HL-60 (cell line): ENCODE data around the gene OTUB1.

Experiments
- DNase-seq, 2 experiments: peaks; one replicate each; pipeline ENCODE4 v3.0.0-alpha.2; 2010 to 2020; ENCODE audit warnings: low read depth in 1 of 2, low spot score in 1 of 2
- H3K27ac ChIP-seq: fragments of 250-450 bp; sonication (Bioruptor Pico); replicated peaks from 2 replicates; pipeline ENCODE4 v1.5.1; 2020; ENCODE audit warnings: mild to moderate bottlenecking, moderate library complexity
- H3K27me3 ChIP-seq: fragments of 250-450 bp; sonication (Bioruptor Pico); 2 replicates; pipeline ENCODE4 v1.5.1; 2021; ENCODE audit warnings: mild to moderate bottlenecking, moderate library complexity; ENCODE audit not compliant: insufficient read depth, poor library complexity, severe bottlenecking
- H3K4me3 ChIP-seq: replicated peaks from 2 replicates; pipeline ENCODE4 v1.5.1; 2011; ENCODE audit warnings: mild to moderate bottlenecking, control low read depth, low read length; ENCODE audit not compliant: insufficient read depth
- CTCF ChIP-seq: IDR thresholded peaks from one replicate; pipeline ENCODE4 v1.5.1; 2011; ENCODE audit warnings: low read length, control low read depth, inconsistent platforms; ENCODE audit not compliant: insufficient read depth
- GABPA ChIP-seq: IDR thresholded peaks from 2 replicates; pipeline ENCODE4 v1.6.1; 2012; ENCODE audit warnings: low read depth
- POLR2AphosphoS5 ChIP-seq: IDR thresholded peaks from 2 replicates; pipeline ENCODE4 v1.6.1; 2012; ENCODE audit warnings: low read depth
- SPI1 ChIP-seq: IDR thresholded peaks from 2 replicates; pipeline ENCODE4 v1.6.1; 2012; ENCODE audit warnings: low read depth, mild to moderate bottlenecking, borderline replicate concordance
- TF ChIP-seq, protein P1 (sequence below): IDR thresholded peaks from 2 replicates; pipeline ENCODE4 v1.6.1; 2012; ENCODE audit warnings: low read depth; ENCODE audit not compliant: insufficient replicate concordance

OTUB1 gene

DNA sequence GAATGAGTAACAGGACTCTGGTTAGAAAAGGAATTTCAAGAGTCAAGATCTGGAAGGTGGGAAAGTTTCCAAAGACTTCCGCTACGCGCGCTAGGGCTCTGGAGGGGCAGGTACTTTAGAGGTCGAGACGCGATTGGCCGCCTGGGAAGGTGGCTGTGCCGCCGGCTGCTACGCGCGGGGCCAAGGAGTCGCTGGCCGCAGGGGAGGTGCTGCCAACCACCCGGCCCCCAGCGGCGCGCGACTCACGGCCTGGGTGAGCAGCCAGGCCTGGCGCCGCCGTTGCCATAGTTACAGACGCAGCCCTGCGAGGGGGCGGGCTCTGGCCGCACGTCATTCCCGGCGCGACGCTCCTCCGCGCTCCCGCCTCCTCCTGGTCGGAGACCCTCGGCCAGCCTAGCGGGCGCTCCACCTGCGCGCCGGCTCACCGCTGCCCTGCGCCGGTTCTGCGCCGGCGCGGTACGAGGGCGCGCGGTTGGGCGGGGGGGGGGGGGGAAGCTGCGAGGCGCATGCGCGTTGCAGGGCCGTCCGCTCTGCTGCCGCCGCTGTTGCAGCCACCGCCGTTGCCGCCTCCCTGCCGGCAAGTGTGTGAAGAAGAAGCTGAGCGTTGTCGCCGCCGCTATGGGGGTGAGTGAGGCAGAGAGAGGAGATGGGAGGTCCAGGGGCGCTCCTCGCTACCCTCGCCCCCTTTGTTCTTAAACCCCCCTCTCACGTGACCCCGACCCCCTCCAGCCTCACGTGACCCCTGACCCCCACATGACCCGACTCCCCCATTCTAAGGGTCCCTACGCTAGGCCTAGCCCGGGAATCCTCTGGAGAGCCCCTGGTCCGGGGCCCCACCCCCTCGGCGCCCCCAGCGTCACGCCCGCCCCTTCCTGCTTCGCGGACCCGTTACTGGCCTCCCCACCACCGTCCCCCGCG is 47.5 kb upstream of the OTUB1 start, which contains the start of gene NAA40:
Gene NAA40 (plus strand): TSS at position 524 of the 918 bp plus-strand sequence. CDS start 95 bp downstream, at position 619.
- H3K27ac ChIP-seq: peak within 1 kb of the TSS; percentile 71
- H3K27me3 ChIP-seq: no peaks in the 10 kb centered on the region
- TF ChIP-seq, protein P1, sequence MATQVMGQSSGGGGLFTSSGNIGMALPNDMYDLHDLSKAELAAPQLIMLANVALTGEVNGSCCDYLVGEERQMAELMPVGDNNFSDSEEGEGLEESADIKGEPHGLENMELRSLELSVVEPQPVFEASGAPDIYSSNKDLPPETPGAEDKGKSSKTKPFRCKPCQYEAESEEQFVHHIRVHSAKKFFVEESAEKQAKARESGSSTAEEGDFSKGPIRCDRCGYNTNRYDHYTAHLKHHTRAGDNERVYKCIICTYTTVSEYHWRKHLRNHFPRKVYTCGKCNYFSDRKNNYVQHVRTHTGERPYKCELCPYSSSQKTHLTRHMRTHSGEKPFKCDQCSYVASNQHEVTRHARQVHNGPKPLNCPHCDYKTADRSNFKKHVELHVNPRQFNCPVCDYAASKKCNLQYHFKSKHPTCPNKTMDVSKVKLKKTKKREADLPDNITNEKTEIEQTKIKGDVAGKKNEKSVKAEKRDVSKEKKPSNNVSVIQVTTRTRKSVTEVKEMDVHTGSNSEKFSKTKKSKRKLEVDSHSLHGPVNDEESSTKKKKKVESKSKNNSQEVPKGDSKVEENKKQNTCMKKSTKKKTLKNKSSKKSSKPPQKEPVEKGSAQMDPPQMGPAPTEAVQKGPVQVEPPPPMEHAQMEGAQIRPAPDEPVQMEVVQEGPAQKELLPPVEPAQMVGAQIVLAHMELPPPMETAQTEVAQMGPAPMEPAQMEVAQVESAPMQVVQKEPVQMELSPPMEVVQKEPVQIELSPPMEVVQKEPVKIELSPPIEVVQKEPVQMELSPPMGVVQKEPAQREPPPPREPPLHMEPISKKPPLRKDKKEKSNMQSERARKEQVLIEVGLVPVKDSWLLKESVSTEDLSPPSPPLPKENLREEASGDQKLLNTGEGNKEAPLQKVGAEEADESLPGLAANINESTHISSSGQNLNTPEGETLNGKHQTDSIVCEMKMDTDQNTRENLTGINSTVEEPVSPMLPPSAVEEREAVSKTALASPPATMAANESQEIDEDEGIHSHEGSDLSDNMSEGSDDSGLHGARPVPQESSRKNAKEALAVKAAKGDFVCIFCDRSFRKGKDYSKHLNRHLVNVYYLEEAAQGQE: peak; percentile 80
- TF ChIP-seq POLR2AphosphoS5: no peak
- no peak for TF ChIP-seq CTCF
- TF ChIP-seq GABPA: no peak
- DNase-seq: peak; percentile 94 to 95
- peak within 1 kb of the TSS; percentile 84 for H3K4me3 ChIP-seq

DNA sequence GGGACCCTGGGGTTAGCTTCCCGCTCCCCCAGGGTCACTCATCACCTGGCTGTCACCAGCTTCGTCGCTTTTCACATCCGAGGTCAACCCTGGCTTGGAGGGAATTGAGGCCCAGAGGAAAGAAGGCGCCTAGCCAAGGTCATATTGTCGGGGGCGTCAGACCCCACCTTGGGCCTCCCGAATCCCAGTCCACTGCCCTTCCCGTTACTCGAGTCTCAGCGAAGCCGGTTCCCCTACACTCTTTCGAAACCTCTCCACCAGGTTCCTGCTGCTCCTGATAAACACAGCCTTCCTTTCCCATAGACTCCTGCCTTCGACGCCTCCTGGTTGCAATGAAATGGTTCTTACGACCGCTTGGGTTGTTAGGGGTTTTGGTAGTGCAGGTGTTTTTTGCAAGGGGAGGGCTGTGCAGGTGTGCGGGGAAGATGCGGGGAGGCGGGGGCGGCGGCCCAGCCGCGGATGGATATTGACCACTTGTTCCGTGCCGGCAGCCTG is 46.8 kb upstream of the OTUB1 start:
- TF ChIP-seq, protein P1: no peak
- TF ChIP-seq POLR2AphosphoS5 (no peak), SPI1 (no peak), GABPA (no peak), CTCF (no peak)
- H3K27ac ChIP-seq: peak overlapping the region; percentile 71
- DNase-seq: peak in 1 of 2 experiments; percentile 21

DNA sequence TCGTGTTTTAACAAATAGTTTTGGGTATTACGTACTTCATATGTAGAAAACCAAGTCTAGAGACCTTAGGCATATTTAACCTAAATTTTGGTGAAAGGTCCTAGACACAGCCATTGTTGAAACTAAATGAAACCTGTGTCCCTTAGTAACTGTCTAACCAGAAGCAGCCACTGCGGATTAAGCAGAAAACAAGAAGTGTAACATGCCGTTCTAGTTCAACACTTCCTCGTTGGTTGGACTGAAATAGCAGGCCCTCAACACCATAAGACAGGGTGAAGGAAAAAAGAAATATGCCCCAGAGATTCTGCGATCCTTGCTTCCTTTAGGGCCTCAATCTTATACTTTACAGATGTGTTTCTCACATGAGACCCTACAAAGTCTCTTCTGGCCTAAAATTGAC is 45.5 kb upstream of the OTUB1 start:
- peak in 1 of 2 experiments; percentile 68 for DNase-seq
- no peak overlapping the region for H3K4me3 ChIP-seq
- peak overlapping the region; percentile 58 for H3K27ac ChIP-seq
- H3K27me3 ChIP-seq: no peaks in the 10 kb centered on the region
- TF ChIP-seq POLR2AphosphoS5: no peak
- peak; percentile 89 for TF ChIP-seq SPI1

More for the DNA sequence above, 46.8 kb upstream of the OTUB1 start:
- Histone ChIP-seq H3K27me3 (no peaks in the 10 kb centered on the region), H3K4me3 (peak overlapping the region; percentile 84)

GRCh38 chr11:63941901-63942300 is 44.3 kb upstream of the OTUB1 start:
- Histone ChIP-seq H3K27ac (no peak overlapping the region), H3K27me3 (no peaks in the 10 kb centered on the region), H3K4me3 (no peak overlapping the region)
- no peak for DNase-seq
- TF ChIP-seq POLR2AphosphoS5: no peak
- TF ChIP-seq GABPA: no peak
- TF ChIP-seq, protein P1: no peak
- no peak for TF ChIP-seq SPI1
- TF ChIP-seq CTCF: no peak
